Tibial artery (tissue), 4 donors: Measurements from ENCODE around the gene LPO.

Source experiments
- DNase-seq, 2 donors: peaks; one replicate each; pipeline ENCODE4 v3.0.0-alpha.2; 2019
- H3K27ac ChIP-seq, 2 donors: fragments of 200-600 bp; sonication (generic) in 1 of 2; 1 replicate in 1 of 2; 2 replicates in 1 of 2; pipeline ENCODE4 v1.5.1; 2018 to 2019; ENCODE audit warnings: mild to moderate bottlenecking in 1 of 2
- H3K27me3 ChIP-seq, 2 donors: fragments of 200-600 bp; sonication (generic) in 1 of 2; one replicate each; pipeline versions ENCODE4 v1.5.1 to v1.6.0; 2016 to 2019
- H3K36me3 ChIP-seq, 3 donors: fragments of 200-600 bp; sonication (generic) in 2 of 3; one replicate each; pipeline ENCODE4 v1.5.1; 2016 to 2019; ENCODE audit warnings: mild to moderate bottlenecking in 2 of 3
- H3K4me1 ChIP-seq, 4 donors: fragments of 200-600 bp; sonication (generic) in 2 of 4; 1 replicate in 3 of 4; 2 replicates in 1 of 4; pipeline ENCODE4 v1.5.1; 2016 to 2019
- H3K4me3 ChIP-seq, 2 donors: fragments of 200-600 bp; sonication (generic) in 1 of 2; 1 replicate in 1 of 2; 2 replicates in 1 of 2; pipeline ENCODE4 v1.5.1; 2018 to 2019; ENCODE audit warnings: mild to moderate bottlenecking in 2 of 2
- H3K9me3 ChIP-seq, 3 donors: fragments of 200-600 bp; sonication (generic) in 1 of 3; one replicate each; pipeline ENCODE4 v1.5.1; 2016 to 2019
- CTCF ChIP-seq, 2 experiments: fragments of 200-600 bp in 1 of 2; fragments of 450-650 bp in 1 of 2; IDR thresholded peaks; one replicate each; pipeline ENCODE4 v1.5.1; 2017 to 2019; ENCODE audit warnings: antibody characterized with exemption in 2 of 2, mild to moderate bottlenecking in 1 of 2, moderate library complexity in 1 of 2
- intact Hi-C: fragments of 100-400 bp; cut with DNase I; formaldehyde crosslinking; loops from one replicate; pipeline ENCODE4 v1.15.0; 2023; ENCODE audit warnings: low total_unique reads

The LPO gene

GRCh38 chr17:58312021-58312630, 73.7 kb downstream of the LPO start:
- peak; percentile 8 to 59 for DNase-seq
- TF ChIP-seq CTCF (IDR thresholded peaks at IDR 0.05): no peak
- intact Hi-C loops: no loop called here
- Histone ChIP-seq H3K9me3 (no peaks in the 10 kb centered on the region), H3K27ac (no peak overlapping the region), H3K27me3 (no peaks in the 10 kb centered on the region), H3K4me1 (no peaks in the 10 kb centered on the region), H3K4me3 (no peak overlapping the region), H3K36me3 (peaks cover 0 to 70% (median 4%) of the 10 kb centered on the region in 3 donors)

- Histone ChIP-seq H3K4me1 (no peaks in the 10 kb centered on the region), H3K4me3 (no peak overlapping the region), H3K36me3 (peaks cover 0 to 63% (median 0%) of the 10 kb centered on the region in 3 donors), H3K27ac (no peak overlapping the region), H3K9me3 (no peaks in the 10 kb centered on the region), H3K27me3 (no peaks in the 10 kb centered on the region)
- intact Hi-C loops: no loop called here
- no peak for DNase-seq
- no peak for TF ChIP-seq CTCF (IDR thresholded peaks at IDR 0.05)
These were observed 74.4 kb downstream of the LPO start for GRCh38 chr17:58312829-58313228.

GRCh38 chr17:58313815-58314705, 75.7 kb downstream of the LPO start:
- intact Hi-C loops: no loop called here
- Histone ChIP-seq H3K36me3 (peaks cover 0 to 57% (median 0%) of the 10 kb centered on the region in 3 donors), H3K27ac (no peak overlapping the region), H3K4me1 (no peaks in the 10 kb centered on the region), H3K9me3 (no peaks in the 10 kb centered on the region), H3K4me3 (no peak overlapping the region), H3K27me3 (no peaks in the 10 kb centered on the region)
- peak in 1 of 2 donors; percentile 2 for DNase-seq
- TF ChIP-seq CTCF (IDR thresholded peaks at IDR 0.05): no peak

GRCh38 chr17:58314706-58315015, 76.3 kb downstream of the LPO start:
- intact Hi-C loops: no loop called here
- Histone ChIP-seq H3K4me3 (no peak overlapping the region), H3K9me3 (no peaks in the 10 kb centered on the region), H3K4me1 (no peaks in the 10 kb centered on the region), H3K36me3 (peaks cover 0 to 57% (median 0%) of the 10 kb centered on the region in 3 donors), H3K27ac (no peak overlapping the region), H3K27me3 (no peaks in the 10 kb centered on the region)
- TF ChIP-seq CTCF (IDR thresholded peaks at IDR 0.05): no peak
- DNase-seq: peak in 1 of 2 donors; percentile 8

GRCh38 chr17:58315281-58315711, 76.9 kb downstream of the LPO start:
- Histone ChIP-seq H3K4me3 (no peak overlapping the region), H3K4me1 (no peaks in the 10 kb centered on the region), H3K9me3 (no peaks in the 10 kb centered on the region), H3K27ac (no peak overlapping the region), H3K27me3 (no peaks in the 10 kb centered on the region), H3K36me3 (peaks cover 0 to 58% (median 0%) of the 10 kb centered on the region in 3 donors)
- DNase-seq: peak; percentile 4 to 29
- intact Hi-C loops: no loop called here
- no peak for TF ChIP-seq CTCF (IDR thresholded peaks at IDR 0.05)
